Thoracic aorta (tissue), 2 donors: ENCODE results near the gene LRP11. TPM values are rescaled to one million over a fixed set of nuclear protein-coding genes. Genes with fewer than 3 reads are reported as not detected.

ENCODE experiments used
- ATAC-seq: fragments of 150-250 bp; one replicate; pipeline ENCODE4 v1.8.0; 2017; ENCODE audit warnings: low read depth; ENCODE audit not compliant: insufficient number of reproducible peaks, low FRiP score
- DNase-seq: peaks from one replicate; pipeline ENCODE4 v3.0.0-alpha.2; 2020; ENCODE audit warnings: low spot score
- H3K27ac ChIP-seq, 2 donors: fragments of 200-600 bp; sonication (generic); 1 replicate in 1 of 2; 2 replicates in 1 of 2; pipeline ENCODE4 v1.5.1; 2016; ENCODE audit warnings: mild to moderate bottlenecking in 2 of 2, moderate library complexity in 2 of 2
- H3K27me3 ChIP-seq: fragments of 200-600 bp; sonication (generic); replicated peaks from 2 replicates; pipeline ENCODE4 v1.6.0; 2016; ENCODE audit warnings: mild to moderate bottlenecking; ENCODE audit not compliant: insufficient read depth
- H3K36me3 ChIP-seq: fragments of 200-600 bp; sonication (generic); one replicate; pipeline ENCODE4 v1.5.1; 2016
- H3K4me1 ChIP-seq, 2 donors: fragments of 200-600 bp; sonication (generic); 1 replicate in 1 of 2; 2 replicates in 1 of 2; pipeline versions ENCODE4 v1.5.1 to v1.6.0; 2016; ENCODE audit warnings: low read depth in 2 of 2, mild to moderate bottlenecking in 1 of 2; ENCODE audit not compliant: control insufficient read depth in 1 of 2
- H3K4me3 ChIP-seq: fragments of 200-600 bp; sonication (generic); 2 replicates; pipeline ENCODE4 v1.5.1; 2016; ENCODE audit warnings: mild to moderate bottlenecking
- H3K9me3 ChIP-seq: fragments of 200-600 bp; sonication (generic); 2 replicates; pipeline ENCODE4 v1.5.1; 2016
- CTCF ChIP-seq: fragments of 200-600 bp; sonication (generic); IDR thresholded peaks from one replicate; pipeline ENCODE4 v1.5.1; 2019; ENCODE audit warnings: antibody characterized with exemption
- total RNA-seq, 2 donors: library from RNA; depleted of rRNA; stranded (reverse); fragments of >200 nt; gene quantifications; one replicate each; pipeline versions ENCODE4 v1.1.0 to v1.2.3, GENCODE V29; 2016

Gene LRP11
- total RNA-seq, 2 donors from 2014 or later = 22.4 to 31.8 TPM

GRCh38 chr6:149781715-149782114 is 82.4 kb downstream of the LRP11 start:
- ATAC-seq = no peak
- DNase-seq = no peak
- H3K27me3 ChIP-seq = no peaks in the 10 kb centered on the region
- no peaks in the 10 kb centered on the region for H3K36me3 ChIP-seq
- H3K4me1 ChIP-seq = no peaks in the 10 kb centered on the region
- TF ChIP-seq CTCF = no peak
- H3K9me3 ChIP-seq = no peaks in the 10 kb centered on the region
- H3K27ac ChIP-seq = no peak overlapping the region
- H3K4me3 ChIP-seq = no peak overlapping the region

- peaks cover 5% of the 10 kb centered on the region for H3K36me3 ChIP-seq
These were observed 84.6 kb downstream of the LRP11 start for GRCh38 chr6:149779644-149779963.

GRCh38 chr6:149777624-149778023 is 86.5 kb downstream of the LRP11 start:
- H3K27me3 ChIP-seq = no peaks in the 10 kb centered on the region
- no peak for DNase-seq
- no peak for TF ChIP-seq CTCF
- H3K9me3 ChIP-seq = no peaks in the 10 kb centered on the region
- peaks cover 14% of the 10 kb centered on the region for H3K36me3 ChIP-seq
- no peak overlapping the region for H3K4me3 ChIP-seq
- no peak for ATAC-seq
- no peaks in the 10 kb centered on the region for H3K4me1 ChIP-seq
- no peak overlapping the region for H3K27ac ChIP-seq

More at GRCh38 chr6:149779644-149779963, 84.6 kb downstream of the LRP11 start:
- H3K27me3 ChIP-seq = no peaks in the 10 kb centered on the region
- H3K4me1 ChIP-seq = no peaks in the 10 kb centered on the region
- H3K9me3 ChIP-seq = no peaks in the 10 kb centered on the region
- ATAC-seq (no peak), DNase-seq (no peak)
- no peak overlapping the region for H3K4me3 ChIP-seq
- no peak for TF ChIP-seq CTCF
- no peak overlapping the region for H3K27ac ChIP-seq

GRCh38 chr6:149771925-149772324 is 92.2 kb downstream of the LRP11 start:
- TF ChIP-seq CTCF = no peak
- DNase-seq = no peak
- H3K27ac ChIP-seq = no peak overlapping the region
- H3K27me3 ChIP-seq = no peaks in the 10 kb centered on the region
- no peaks in the 10 kb centered on the region for H3K9me3 ChIP-seq
- peaks cover 18% of the 10 kb centered on the region for H3K36me3 ChIP-seq
- no peak overlapping the region for H3K4me3 ChIP-seq
- no peaks in the 10 kb centered on the region for H3K4me1 ChIP-seq
- no peak for ATAC-seq

- peaks cover 14% of the 10 kb centered on the region for H3K36me3 ChIP-seq
- no peak for ATAC-seq
These were observed 93.0 kb downstream of the LRP11 start for GRCh38 chr6:149771185-149771584.

More at GRCh38 chr6:149771185-149771584, 93.0 kb downstream of the LRP11 start:
- Histone ChIP-seq H3K9me3 (no peaks in the 10 kb centered on the region), H3K4me1 (no peaks in the 10 kb centered on the region), H3K4me3 (no peak overlapping the region), H3K27me3 (no peaks in the 10 kb centered on the region), H3K27ac (no peak overlapping the region)
- no peak for TF ChIP-seq CTCF
- no peak for DNase-seq
